ENCODE results near the gene PWP2. TPM values are rescaled to one million over a fixed set of nuclear protein-coding genes. Genes with fewer than 3 reads are reported as not detected.

PWP2 gene
- total and polyA plus RNA-seq, 7 donors: 0.56 to 8.8 (median 2.9) TPM

- ATAC-seq (no peak), DNase-seq (no peak)
- intact Hi-C loops (cut with DNase I): no loop called here
- no peaks in the 10 kb centered on the region for H3K27me3 ChIP-seq (ENCODE audit: insufficient read depth in 3 of 3, low read length in 2 of 3)
- H3K27ac ChIP-seq: no peak overlapping the region
- no peak for TF ChIP-seq CTCF (IDR thresholded peaks at IDR 0.05)
- no peak overlapping the region for H3K4me3 ChIP-seq
- no peaks in the 10 kb centered on the region for H3K4me1 ChIP-seq
- peaks cover 3 to 81% of the 10 kb centered on the region in 2 donors for H3K36me3 ChIP-seq (ENCODE audit: insufficient read depth in 1 of 2, low read depth in 1 of 2)
- 87 to 93% (median 89%) methylated on average over 15 of the region's 15 CpGs for WGBS, 3 donors
- no peaks in the 10 kb centered on the region for H3K9me3 ChIP-seq
These were observed 35.7 kb upstream of the PWP2 start for GRCh38 chr21:44071359-44072104.

GRCh38 chr21:44072111-44072510, 35.1 kb upstream of the PWP2 start:
- no peak for ATAC-seq
- no peak for DNase-seq
- 92 to 95% (median 95%) methylated on average over 15 of the region's 15 CpGs for WGBS, 3 donors
- Histone ChIP-seq H3K27me3 (ENCODE audit: insufficient read depth in 3 of 3, low read length in 2 of 3) (no peaks in the 10 kb centered on the region), H3K4me1 (no peaks in the 10 kb centered on the region), H3K9me3 (no peaks in the 10 kb centered on the region), H3K4me3 (no peak overlapping the region), H3K27ac (no peak overlapping the region), H3K36me3 (ENCODE audit: insufficient read depth in 1 of 2, low read depth in 1 of 2) (peaks cover 3 to 81% of the 10 kb centered on the region in 2 donors)
- intact Hi-C loops (cut with DNase I): no loop called here
- TF ChIP-seq CTCF (IDR thresholded peaks at IDR 0.05): no peak

- peaks cover 4 to 88% of the 10 kb centered on the region in 2 donors for H3K36me3 ChIP-seq (ENCODE audit: insufficient read depth in 1 of 2, low read depth in 1 of 2)
- intact Hi-C loops (cut with DNase I): no loop called here
- 90 to 95% (median 91%) methylated on average over 11 of the region's 11 CpGs for WGBS, 3 donors
These were observed 32.8 kb upstream of the PWP2 start for GRCh38 chr21:44074315-44074958.

GRCh38 chr21:44076316-44076715, 30.9 kb upstream of the PWP2 start:
- no peak overlapping the region for H3K27ac ChIP-seq
- H3K27me3 ChIP-seq (ENCODE audit: insufficient read depth in 3 of 3, low read length in 2 of 3): no peaks in the 10 kb centered on the region
- TF ChIP-seq CTCF (IDR thresholded peaks at IDR 0.05): no peak
- H3K9me3 ChIP-seq: no peaks in the 10 kb centered on the region
- no peaks in the 10 kb centered on the region for H3K4me1 ChIP-seq
- H3K4me3 ChIP-seq: no peak overlapping the region
- H3K36me3 ChIP-seq (ENCODE audit: insufficient read depth in 1 of 2, low read depth in 1 of 2): peaks cover 5 to 94% of the 10 kb centered on the region in 2 donors
- no peak for ATAC-seq
- WGBS, 3 donors: 89 to 91% (median 90%) methylated on average over 5 of the region's 5 CpGs
- no peak for DNase-seq
- intact Hi-C loops (cut with DNase I): no loop called here

More at GRCh38 chr21:44074315-44074958, 32.8 kb upstream of the PWP2 start:
- H3K4me1 ChIP-seq: no peaks in the 10 kb centered on the region
- H3K9me3 ChIP-seq: no peaks in the 10 kb centered on the region
- no peak for DNase-seq
- H3K27ac ChIP-seq: no peak overlapping the region
- no peak overlapping the region for H3K4me3 ChIP-seq
- TF ChIP-seq CTCF (IDR thresholded peaks at IDR 0.05): no peak
- no peaks in the 10 kb centered on the region for H3K27me3 ChIP-seq (ENCODE audit: insufficient read depth in 3 of 3, low read length in 2 of 3)
- no peak for ATAC-seq

All from psoas muscle (tissue), 8 donors.